ENCODE results near the gene DMXL2.

GRCh38 chr15:51484781-51485180 lies 137.8 kb downstream of the DMXL2 start:
- TF ChIP-seq CTCF (IDR thresholded peaks at IDR 0.05; ENCODE audit: borderline replicate concordance, extremely low read depth, low read length, poor library complexity, severe bottlenecking) (no peak), EZH2 (IDR thresholded peaks at IDR 0.05; ENCODE audit: borderline replicate concordance, low read depth, low read length, severe bottlenecking) (no peak)

Measured in DND-41 (cell line).